Thyroid gland (tissue), 4 donors: ENCODE measurements around the gene TMEM236. TPM values are rescaled to one million over a fixed set of nuclear protein-coding genes. Genes with fewer than 3 reads are reported as not detected.

Source experiments
- DNase-seq, 2 donors: peaks; one replicate each; pipeline ENCODE4 v3.0.0-alpha.2; 2019
- H3K27ac ChIP-seq, 3 donors: fragments of 200-600 bp; sonication (generic); 1 replicate in 2 of 3; 2 replicates in 1 of 3; pipeline ENCODE4 v1.5.1; 2016 to 2019; ENCODE audit warnings: mild to moderate bottlenecking in 1 of 3, moderate library complexity in 1 of 3
- H3K27me3 ChIP-seq: fragments of 200-600 bp; sonication (generic); one replicate; pipeline ENCODE4 v1.5.1; 2019
- H3K36me3 ChIP-seq, 2 donors: fragments of 200-600 bp; sonication (generic); one replicate each; pipeline ENCODE4 v1.5.1; 2016 to 2019
- H3K4me1 ChIP-seq, 2 donors: fragments of 200-600 bp; sonication (generic); one replicate each; pipeline ENCODE4 v1.5.1; 2017 to 2019
- H3K4me3 ChIP-seq, 3 donors: fragments of 200-600 bp; sonication (generic); replicated peaks in 1 of 3; 1 replicate in 2 of 3; 2 replicates in 1 of 3; pipeline ENCODE4 v1.5.1; 2016; ENCODE audit warnings: mild to moderate bottlenecking in 1 of 3
- H3K9me3 ChIP-seq: fragments of 200-600 bp; sonication (generic); one replicate; pipeline ENCODE4 v1.5.1; 2017
- POLR2A ChIP-seq, 2 donors: fragments of 450-650 bp; IDR thresholded peaks; one replicate each; pipeline ENCODE4 v1.6.1; 2017; ENCODE audit warnings: antibody characterized with exemption in 2 of 2, mild to moderate bottlenecking in 2 of 2, moderate library complexity in 1 of 2
- WGBS, 2 donors: methylation state at CpG; one replicate each; pipeline ENCODE4 v1.1.5; 2017; 5-methylcytosine and 5-hydroxymethylcytosine counted together
- intact Hi-C: fragments of 100-400 bp; cut with DNase I; formaldehyde crosslinking; loops from one replicate; pipeline ENCODE4 v1.15.1; 2023
- microRNA counts, 2 donors: library from miRNA; unstranded; fragments of <30 nt; microRNA quantifications; one replicate each; lab custom pipeline; 2016 to 2017
- microRNA-seq: library from miRNA; unstranded; fragments of <30 nt; microRNA quantifications from one replicate; pipeline ENCODE4, GENCODE V29; 2016
- small RNA-seq: library from RNA; depleted of rRNA; stranded (forward); fragments of <200 nt; gene quantifications from one replicate; pipeline ENCODE3, GENCODE V24; 2016
- total RNA-seq, 4 donors: library from RNA; depleted of rRNA; stranded (reverse); fragments of >200 nt; gene quantifications; one replicate each; pipeline ENCODE4 v1.2.3, GENCODE V29; 2016
- TF ChIP-seq, protein P1 (sequence below), 6 experiments: fragments of 200-600 bp in 3 of 6; fragments of 450-650 bp in 3 of 6; sonication (generic) in 3 of 6; IDR thresholded peaks; one replicate each; pipeline ENCODE4 v1.5.1; 2016 to 2019; ENCODE audit warnings: antibody characterized with exemption in 6 of 6, mild to moderate bottlenecking in 2 of 6, inconsistent platforms in 1 of 6, moderate library complexity in 1 of 6

The TMEM236 gene
- total RNA-seq, 4 donors from 2014 or later, result 0.21 to 1.3 (median 0.48) TPM

- 93% methylated on average over 1 of the region's 1 CpG for WGBS, 2 donors
These were observed 89.0 kb downstream of the TMEM236 start for GRCh38 chr10:17841050-17841449.

DNA sequence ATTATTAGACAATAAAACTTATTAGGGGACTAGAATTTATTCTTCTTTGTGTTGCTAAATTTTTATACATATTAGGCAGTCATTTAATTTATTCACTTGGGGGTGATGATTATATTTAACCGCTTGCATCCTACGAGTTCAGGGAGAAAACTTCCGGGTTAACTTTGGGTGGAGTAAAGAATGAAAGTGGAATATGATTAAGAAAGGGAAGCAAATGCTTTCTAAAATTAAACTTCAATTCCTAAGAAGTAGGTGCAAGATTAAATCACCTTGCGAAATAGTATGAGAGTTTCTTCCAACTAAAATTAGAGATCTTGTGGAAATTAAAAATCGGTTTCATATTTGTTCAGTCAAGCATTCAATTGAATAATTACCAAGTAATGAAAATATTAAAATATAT lies 90.6 kb downstream of the TMEM236 start:
- no peaks in the 10 kb centered on the region for H3K27me3 ChIP-seq
- WGBS, 2 donors, result 86 to 88% methylated on average over 5 of the region's 5 CpGs
- DNase-seq, result no peak
- H3K36me3 ChIP-seq, result no peaks in the 10 kb centered on the region
- no peaks in the 10 kb centered on the region for H3K4me1 ChIP-seq
- no peak overlapping the region for H3K4me3 ChIP-seq
- intact Hi-C loops, result no loop called here
- H3K9me3 ChIP-seq, result no peaks in the 10 kb centered on the region
- no peak for TF ChIP-seq POLR2A (IDR thresholded peaks at IDR 0.05)
- TF ChIP-seq, protein P1, sequence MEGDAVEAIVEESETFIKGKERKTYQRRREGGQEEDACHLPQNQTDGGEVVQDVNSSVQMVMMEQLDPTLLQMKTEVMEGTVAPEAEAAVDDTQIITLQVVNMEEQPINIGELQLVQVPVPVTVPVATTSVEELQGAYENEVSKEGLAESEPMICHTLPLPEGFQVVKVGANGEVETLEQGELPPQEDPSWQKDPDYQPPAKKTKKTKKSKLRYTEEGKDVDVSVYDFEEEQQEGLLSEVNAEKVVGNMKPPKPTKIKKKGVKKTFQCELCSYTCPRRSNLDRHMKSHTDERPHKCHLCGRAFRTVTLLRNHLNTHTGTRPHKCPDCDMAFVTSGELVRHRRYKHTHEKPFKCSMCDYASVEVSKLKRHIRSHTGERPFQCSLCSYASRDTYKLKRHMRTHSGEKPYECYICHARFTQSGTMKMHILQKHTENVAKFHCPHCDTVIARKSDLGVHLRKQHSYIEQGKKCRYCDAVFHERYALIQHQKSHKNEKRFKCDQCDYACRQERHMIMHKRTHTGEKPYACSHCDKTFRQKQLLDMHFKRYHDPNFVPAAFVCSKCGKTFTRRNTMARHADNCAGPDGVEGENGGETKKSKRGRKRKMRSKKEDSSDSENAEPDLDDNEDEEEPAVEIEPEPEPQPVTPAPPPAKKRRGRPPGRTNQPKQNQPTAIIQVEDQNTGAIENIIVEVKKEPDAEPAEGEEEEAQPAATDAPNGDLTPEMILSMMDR (IDR thresholded peaks at IDR 0.05), result no peak
- H3K27ac ChIP-seq, result no peak overlapping the region

More at GRCh38 chr10:17841050-17841449, 89.0 kb downstream of the TMEM236 start:
- H3K36me3 ChIP-seq, result no peaks in the 10 kb centered on the region
- TF ChIP-seq, protein P1 (IDR thresholded peaks at IDR 0.05), result no peak
- TF ChIP-seq POLR2A (IDR thresholded peaks at IDR 0.05), result no peak
- no peak overlapping the region for H3K4me3 ChIP-seq
- no peak overlapping the region for H3K27ac ChIP-seq
- no peaks in the 10 kb centered on the region for H3K27me3 ChIP-seq
- no peaks in the 10 kb centered on the region for H3K9me3 ChIP-seq
- H3K4me1 ChIP-seq, result no peaks in the 10 kb centered on the region
- DNase-seq, result no peak
- intact Hi-C loops, result no loop called here

DNA sequence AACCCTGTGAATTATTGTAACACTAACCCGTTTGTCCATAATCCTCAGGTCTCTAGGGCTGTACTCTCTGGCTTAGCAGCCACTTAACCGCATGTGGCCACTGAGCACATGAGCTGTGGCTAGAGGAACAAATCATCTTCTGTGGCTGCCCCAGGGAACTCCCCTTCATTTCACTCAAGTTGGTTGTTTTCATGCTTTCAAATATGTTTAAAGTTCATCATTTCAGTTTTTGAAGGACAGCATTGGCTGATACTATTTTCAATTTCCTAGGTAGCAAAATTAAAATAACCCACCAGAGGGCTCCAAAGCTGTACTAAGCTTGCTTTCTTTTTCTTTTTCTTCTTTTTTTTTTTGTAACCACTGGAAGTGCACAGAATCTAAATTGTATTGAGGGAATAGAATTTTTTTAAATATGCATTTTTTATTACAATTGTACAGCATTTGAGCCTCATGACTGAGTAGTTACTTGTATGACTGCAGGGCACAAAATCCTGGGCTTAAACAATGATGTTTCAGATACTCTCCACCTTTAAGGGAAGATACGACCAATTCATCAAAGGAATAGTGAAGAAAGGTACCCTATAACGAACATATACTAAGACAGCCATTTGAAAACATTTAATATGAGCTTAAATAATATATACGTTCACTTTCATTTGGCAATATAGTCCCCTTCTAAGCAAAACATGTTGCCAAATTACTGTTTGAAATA lies 95.7 kb downstream of the TMEM236 start:
- intact Hi-C loops, result loop anchor here (5.0 kb wide), 1 partner anchor 370 kb away; no protein-coding TSS in a partner anchor
- no peak for TF ChIP-seq POLR2A (IDR thresholded peaks at IDR 0.05)
- TF ChIP-seq, protein P1 (IDR thresholded peaks at IDR 0.05), result peak in 3 of 6 experiments; percentile 32 to 69 (median 51)
- H3K4me1 ChIP-seq, result no peaks in the 10 kb centered on the region
- no peak overlapping the region for H3K27ac ChIP-seq
- H3K36me3 ChIP-seq, result no peaks in the 10 kb centered on the region
- DNase-seq, result no peak
- H3K27me3 ChIP-seq, result no peaks in the 10 kb centered on the region
- H3K9me3 ChIP-seq, result no peaks in the 10 kb centered on the region
- WGBS, 2 donors, result 63 to 69% methylated on average over 5 of the region's 5 CpGs
- no peak overlapping the region for H3K4me3 ChIP-seq

DNA sequence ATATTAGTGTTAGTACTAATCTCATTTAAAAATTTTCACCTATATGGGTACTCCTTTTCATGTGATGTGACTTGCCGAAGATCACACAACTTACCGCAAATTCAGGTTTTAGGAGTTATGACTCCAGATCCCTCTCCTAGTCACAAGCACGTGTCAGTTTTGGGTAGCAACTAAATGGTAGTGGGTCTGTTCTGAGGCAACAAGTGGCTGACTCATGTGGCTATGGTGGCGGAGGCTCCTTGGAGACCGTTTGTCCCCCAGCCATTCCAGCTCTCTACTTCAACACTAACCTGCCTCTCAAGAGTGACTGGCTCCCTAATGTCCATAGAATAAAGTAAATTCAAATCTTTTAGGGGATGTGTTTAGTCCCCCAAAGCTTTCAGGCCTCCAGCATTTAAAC lies 96.6 kb downstream of the TMEM236 start:
- no peak for DNase-seq
- no peaks in the 10 kb centered on the region for H3K4me1 ChIP-seq
- no peaks in the 10 kb centered on the region for H3K9me3 ChIP-seq
- H3K36me3 ChIP-seq, result no peaks in the 10 kb centered on the region
- no peak for TF ChIP-seq POLR2A (IDR thresholded peaks at IDR 0.05)
- TF ChIP-seq, protein P1 (IDR thresholded peaks at IDR 0.05), result no peak
- 83 to 87% methylated on average over 5 of the region's 5 CpGs for WGBS, 2 donors
- H3K27me3 ChIP-seq, result no peaks in the 10 kb centered on the region
- no peak overlapping the region for H3K4me3 ChIP-seq
- no peak overlapping the region for H3K27ac ChIP-seq
- intact Hi-C loops, result loop anchor here (5.0 kb wide), 1 partner anchor 369 kb away; no protein-coding TSS in a partner anchor

MicroRNAs encoded within 50 kb of the gene (microRNA counts, 767-probe panel; counts per million panel counts)
- microRNA hsa-miR-511 (lab: Ali Mortazavi, UCI), result 0 to 2,010 counts per million in 2 donors

Small RNA genes lying within 50 kb of the gene (microRNA-seq; reads per million reads assigned to microRNA genes)
- gene MIR511, result 8.4 reads per million, percentile 22 among the genes with 10 or more reads in this experiment

Small RNA genes lying within 50 kb of the gene (small RNA-seq; reads per million reads assigned to genes)
- gene MIR511, result 1.1 reads per million, percentile 21 among the genes with 10 or more reads in this experiment

Other genes starting within 250 kb of the TMEM236 start
- 10 to 100 TPM in 2 of 4 donors, 1 to 10 TPM in 2; 8.9 to 19.2 (median 13.6) TPM for gene HACD1, start 134.8 kb upstream of the TMEM236 start, total RNA-seq
- gene STAM, start 108.0 kb upstream of the TMEM236 start, total RNA-seq, result 10 to 100 TPM; 19.4 to 23.6 (median 21.8) TPM
- 10 to 100 TPM; 11.8 to 73.4 (median 36.8) TPM for gene MRC1, start 57.1 kb downstream of the TMEM236 start, total RNA-seq
- under 1 TPM in 1 of 4 donors, not detected in 3; 0.11 TPM for gene SLC39A12, start 199.7 kb downstream of the TMEM236 start, total RNA-seq